MM.1S (cell line): Measurements from ENCODE around the gene FZR1.

ENCODE experiments used
- EZH2 ChIP-seq: fragments of 300-600 bp; sonication (generic); optimal IDR thresholded peaks from 2 replicates; pipeline ENCODE3; 2017; ENCODE audit warnings: low read depth, mild to moderate bottlenecking, antibody characterized with exemption, low read length, mixed read lengths
- EZH2phosphoT487 ChIP-seq: fragments of 300-600 bp; sonication (generic); IDR thresholded peaks from 2 replicates; pipeline ENCODE4 v1.6.1; 2018; ENCODE audit warnings: antibody characterized with exemption, low read length
- TF ChIP-seq, protein P1 (sequence below): fragments of 300-600 bp; sonication (generic); IDR thresholded peaks from 2 replicates; pipeline ENCODE4 v1.5.1; 2016; ENCODE audit warnings: antibody characterized with exemption, low read length, mixed read lengths

- TF ChIP-seq, protein P1, sequence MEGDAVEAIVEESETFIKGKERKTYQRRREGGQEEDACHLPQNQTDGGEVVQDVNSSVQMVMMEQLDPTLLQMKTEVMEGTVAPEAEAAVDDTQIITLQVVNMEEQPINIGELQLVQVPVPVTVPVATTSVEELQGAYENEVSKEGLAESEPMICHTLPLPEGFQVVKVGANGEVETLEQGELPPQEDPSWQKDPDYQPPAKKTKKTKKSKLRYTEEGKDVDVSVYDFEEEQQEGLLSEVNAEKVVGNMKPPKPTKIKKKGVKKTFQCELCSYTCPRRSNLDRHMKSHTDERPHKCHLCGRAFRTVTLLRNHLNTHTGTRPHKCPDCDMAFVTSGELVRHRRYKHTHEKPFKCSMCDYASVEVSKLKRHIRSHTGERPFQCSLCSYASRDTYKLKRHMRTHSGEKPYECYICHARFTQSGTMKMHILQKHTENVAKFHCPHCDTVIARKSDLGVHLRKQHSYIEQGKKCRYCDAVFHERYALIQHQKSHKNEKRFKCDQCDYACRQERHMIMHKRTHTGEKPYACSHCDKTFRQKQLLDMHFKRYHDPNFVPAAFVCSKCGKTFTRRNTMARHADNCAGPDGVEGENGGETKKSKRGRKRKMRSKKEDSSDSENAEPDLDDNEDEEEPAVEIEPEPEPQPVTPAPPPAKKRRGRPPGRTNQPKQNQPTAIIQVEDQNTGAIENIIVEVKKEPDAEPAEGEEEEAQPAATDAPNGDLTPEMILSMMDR: no peak
- TF ChIP-seq EZH2 (no peak), EZH2phosphoT487 (no peak)
These were observed 13.2 kb upstream of the FZR1 start for GRCh38 chr19:3492919-3493318.
